ENCODE measurements around the gene SERINC4.
A peak's percentile ranks its signal among the peaks of the same experiment; 100 is the strongest.
"Not testable (repeated sequence)": the region's sequence is repeated elsewhere in the genome, so short reads cannot be mapped to it uniquely, and the experiment has no call there.

Gene SERINC4

DNA sequence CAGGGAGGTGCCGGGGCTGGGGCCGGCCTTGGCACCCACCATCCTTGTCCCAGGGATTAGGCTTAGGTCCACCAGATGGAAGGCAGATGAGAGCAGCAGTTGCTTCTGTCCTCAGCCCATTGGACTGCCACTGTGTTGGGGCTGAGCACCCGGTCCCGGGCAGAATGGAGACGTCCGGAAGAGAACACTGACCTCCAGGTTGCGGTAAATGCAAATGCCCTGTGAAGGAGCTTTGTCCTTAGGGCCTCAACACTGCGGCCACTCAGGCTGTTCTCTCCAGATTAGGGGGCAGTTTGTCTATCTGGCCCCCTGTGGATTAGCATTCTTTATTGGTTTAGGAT lies at the start of gene SERINC4:
TSS of gene SERINC4 (minus strand) at position 276 of the 341 bp plus-strand sequence. CDS start at position 42, 234 bp downstream.
- no peak for DNase-seq

GRCh38 chr15:43845421-43845820 lies 45.4 kb upstream of the SERINC4 start:
- no peak for DNase-seq

DNA sequence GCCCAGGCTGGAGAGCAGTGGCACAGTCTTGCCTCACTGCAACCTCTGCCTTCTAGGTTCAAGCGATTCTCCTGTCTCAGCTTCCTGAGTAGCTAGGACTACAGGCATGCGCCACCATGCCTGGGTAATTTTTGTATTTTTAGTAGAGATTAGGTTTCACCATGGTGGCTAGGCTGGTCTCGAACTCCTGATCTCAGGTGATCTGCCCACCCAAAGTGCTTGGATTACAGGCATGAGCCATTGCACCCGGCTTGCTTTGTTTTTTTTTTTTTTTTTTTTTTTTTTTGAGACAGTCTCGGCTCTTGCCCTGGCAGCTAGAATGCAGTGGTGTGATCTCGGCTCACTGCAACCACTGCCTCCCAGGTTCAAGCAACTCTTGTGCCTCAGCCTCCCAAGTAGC lies 32.5 kb upstream of the SERINC4 start:
- DNase-seq, result not testable (repeated sequence)

GRCh38 chr15:43831519-43832052 lies 31.6 kb upstream of the SERINC4 start:
- DNase-seq, result not testable (repeated sequence)

DNA sequence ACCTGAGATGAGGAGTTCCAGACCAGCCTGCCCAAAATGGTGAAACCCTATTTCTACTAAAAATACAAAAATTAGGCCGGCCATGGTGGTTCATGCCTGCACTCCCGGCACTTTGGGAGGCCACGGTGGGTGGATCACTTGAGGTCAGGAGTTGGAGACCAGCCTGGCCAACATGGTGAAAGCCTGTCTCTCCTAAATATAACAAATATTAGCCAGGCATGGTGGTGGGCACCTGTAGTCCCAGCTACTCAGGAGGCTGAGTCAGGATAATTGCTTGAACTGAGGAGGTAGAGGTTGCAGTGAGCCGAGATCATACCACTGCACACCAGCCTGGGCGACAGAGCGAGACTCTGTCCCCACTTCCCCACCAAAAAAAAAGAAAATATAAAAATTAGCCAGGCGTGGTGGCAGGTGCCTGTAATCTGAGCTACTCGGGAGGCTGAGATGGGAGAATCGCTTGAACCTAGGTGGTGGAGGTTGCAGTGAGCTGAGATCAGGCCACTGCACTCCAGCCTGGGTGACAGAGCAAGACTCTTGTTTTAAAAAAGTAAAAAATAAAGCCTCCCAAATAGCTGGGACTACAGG lies 30.8 kb upstream of the SERINC4 start:
- DNase-seq, result not testable (repeated sequence)

DNA sequence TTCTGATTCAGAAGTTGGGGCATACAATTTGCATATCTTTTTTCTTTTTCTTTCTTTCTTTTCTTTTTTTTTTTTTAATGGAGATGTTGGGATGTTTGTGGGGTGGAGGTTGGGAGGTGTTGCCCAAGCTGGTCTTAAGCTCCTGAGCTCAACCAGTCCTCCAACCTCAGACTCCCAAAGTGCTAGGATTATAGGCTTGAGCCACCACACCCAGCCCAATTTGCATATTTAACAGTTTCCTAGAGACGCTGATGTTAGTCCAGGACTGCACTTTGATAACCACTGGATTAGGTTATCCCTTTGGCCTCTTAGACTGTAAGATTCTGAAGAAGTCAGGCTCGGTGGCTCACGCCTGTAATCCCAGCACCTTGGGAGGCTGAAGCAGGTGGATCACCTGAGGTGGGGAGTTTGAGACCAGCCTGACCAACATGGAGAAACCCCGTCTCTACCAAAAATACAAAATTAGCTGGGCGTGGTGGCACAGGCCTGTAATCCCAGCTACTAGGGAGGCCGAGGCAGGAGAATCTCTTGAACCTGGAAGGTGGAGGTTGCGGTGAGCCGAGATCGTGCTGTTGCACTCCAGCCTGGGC lies 30.0 kb upstream of the SERINC4 start:
- DNase-seq, result not testable (repeated sequence)

DNA sequence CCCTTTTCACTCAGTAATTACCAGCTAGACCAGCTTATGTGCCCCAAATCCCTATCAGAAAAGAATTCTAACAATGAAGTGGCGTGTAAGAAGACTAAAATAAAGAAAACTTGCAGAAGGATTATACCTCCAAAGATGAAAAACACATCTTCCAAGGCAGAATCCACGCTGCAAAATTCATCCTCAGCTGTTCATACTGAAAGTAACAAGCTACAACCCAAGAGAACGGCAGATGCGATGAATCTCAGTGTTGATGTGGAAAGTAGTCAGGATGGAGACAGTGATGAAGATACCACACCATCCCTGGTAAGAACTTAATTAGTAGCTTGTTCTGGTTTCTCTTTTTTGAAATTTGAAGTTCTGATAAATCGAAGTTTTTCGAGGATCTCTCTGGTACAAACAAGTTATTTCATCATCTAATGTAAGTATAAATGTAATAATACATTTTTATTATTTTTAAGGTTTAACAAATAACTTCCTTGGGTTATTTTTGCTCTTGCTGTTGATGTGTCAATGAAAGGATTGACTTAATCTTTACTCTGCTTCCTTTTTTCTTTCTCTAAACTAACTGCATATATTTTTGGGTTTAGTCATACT lies 28.1 kb upstream of the SERINC4 start:
- no peak for DNase-seq

GRCh38 chr15:43826508-43827341 lies 26.7 kb upstream of the SERINC4 start, which contains the start of gene WDR76:
Gene WDR76 (plus strand): TSS chr15:43827002. CDS start chr15:43827033, 31 bp downstream.
- peak; percentile 69 for DNase-seq

GRCh38 chr15:43826029-43826507 lies 26.0 kb upstream of the SERINC4 start:
- DNase-seq, result no peak

DNA sequence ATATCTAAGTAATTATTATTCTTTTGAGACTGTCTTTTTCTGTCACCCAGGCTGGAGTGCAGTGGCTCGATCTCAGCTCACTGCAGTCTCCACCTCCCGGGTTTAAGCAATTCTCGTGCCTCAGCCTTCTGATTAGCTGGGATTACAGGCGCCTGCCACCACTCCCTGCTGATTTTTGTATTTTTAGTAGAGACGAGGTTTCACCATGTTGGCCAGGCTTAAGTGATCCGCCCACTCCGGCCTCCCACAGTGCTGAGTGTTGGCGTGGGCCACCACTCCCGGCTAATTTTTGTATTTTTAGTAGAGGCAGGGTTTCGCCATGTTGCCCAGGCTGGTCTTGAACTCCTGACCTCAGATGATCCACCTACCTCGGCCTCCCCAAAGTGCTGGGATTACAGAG lies 25.3 kb upstream of the SERINC4 start:
- not testable (repeated sequence) for DNase-seq

DNA sequence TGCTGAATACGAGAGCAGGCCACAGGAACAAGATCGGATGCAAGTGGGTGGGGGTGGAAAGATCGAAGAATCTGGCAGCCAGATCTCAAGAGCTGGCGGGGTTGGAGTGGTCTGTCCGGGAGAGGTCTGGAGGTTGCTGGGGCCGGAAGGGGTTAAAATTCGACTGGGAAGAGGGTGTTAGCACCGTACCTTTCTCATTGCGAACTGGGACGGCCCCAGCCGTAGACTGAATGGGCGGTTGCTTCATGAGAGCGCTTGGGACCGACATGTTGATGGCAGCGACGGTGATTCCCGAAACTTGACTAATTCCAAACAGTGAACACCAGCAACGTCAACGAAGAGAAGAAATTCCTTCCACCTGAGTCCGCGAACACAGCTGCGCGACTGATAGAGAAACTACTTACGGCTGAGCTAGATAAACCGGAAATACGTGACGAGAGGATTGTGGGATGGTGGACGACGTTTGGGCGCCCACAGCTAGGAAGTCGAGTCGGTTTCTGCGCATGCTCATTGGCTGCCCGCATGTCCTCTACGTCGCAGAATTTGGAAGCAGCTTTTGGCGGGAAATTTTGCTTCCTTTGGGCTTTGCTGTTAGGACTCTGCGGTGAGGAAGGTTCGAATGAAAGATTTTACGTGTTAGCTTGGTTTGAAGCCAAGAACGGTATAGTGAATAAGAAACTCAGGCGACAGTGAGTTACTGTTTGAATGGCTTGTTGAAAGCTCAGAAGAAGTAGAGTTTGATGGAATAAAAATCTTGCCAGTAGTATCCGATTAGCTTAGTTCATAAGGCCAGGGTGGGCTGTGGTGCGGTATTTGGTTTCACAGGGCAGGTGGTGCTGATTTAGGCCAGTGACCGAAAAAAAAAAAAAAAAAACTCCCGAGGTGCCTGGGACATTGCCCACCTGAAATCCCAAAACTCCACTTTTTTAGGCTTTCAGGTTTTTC lies 24.6 kb upstream of the SERINC4 start, which contains the start of gene MFAP1:
TSS of gene MFAP1 (minus strand) at position 389 of the 945 bp plus-strand sequence. CDS start at position 268, 121 bp downstream.
- DNase-seq, result peak; percentile 95

DNA sequence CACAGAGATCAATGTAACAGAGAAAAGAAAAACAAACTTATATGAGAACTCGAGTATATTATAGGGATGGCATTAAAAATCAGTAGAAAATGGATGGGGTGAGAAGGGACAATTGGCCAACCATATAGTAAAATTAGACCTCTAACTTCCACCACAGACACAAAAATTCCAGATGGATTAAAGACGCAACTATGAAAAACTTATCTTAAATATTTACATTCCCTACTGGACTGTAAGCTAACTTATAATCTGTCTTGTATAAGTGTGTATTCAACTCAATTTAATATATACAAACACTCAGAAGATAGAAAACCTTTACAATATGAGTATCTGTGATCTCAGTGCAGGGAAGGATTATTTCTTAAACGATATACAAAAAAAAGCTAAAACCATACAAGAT lies 21.5 kb upstream of the SERINC4 start:
- DNase-seq, result no peak

DNA sequence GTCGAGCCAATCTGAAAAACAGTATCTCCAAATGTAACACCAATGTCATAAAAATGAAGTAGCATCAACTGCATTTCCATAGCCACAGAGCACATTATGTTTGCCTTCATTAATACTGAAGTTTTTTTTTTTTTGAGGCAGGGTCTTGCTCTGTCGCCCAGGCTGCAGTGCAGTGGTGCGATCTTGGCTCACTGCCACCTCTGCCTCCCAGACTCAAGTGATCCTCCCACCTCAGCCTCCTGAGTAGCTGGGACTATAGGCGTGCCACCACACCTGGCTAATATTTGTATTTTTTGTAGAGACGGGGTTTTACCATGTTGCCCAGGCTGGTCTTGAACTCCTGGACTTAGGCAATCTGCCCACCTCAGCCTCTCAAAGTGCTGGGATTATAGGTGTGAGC lies 15.0 kb upstream of the SERINC4 start:
- not testable (repeated sequence) for DNase-seq

- DNase-seq, result peak; percentile 60
Measured at GRCh38 chr15:43808960-43809678, 9.1 kb upstream of the SERINC4 start.

- DNase-seq, result no peak
Measured at GRCh38 chr15:43808435-43808950, 8.5 kb upstream of the SERINC4 start.

DNA sequence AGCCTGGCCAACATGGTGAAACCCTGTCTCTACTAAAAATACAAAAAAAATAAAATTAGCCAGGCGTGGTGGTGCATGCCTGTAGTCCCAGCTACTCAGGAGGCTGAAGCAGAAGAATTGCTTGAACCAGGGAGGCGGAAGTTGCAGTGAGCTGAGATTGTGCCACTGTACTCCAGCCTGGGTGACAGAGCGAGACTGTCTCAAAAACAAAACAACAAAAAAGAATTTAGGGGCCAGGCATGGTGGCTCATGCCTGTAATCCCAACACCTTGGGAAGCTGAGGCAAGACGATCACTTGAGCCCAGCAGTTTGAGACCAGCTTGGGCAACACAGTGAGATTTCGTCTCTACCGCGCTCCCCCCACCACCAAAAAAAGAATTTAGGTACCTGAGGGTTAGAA lies 2.7 kb upstream of the SERINC4 start:
- DNase-seq, result not testable (repeated sequence)

DNA sequence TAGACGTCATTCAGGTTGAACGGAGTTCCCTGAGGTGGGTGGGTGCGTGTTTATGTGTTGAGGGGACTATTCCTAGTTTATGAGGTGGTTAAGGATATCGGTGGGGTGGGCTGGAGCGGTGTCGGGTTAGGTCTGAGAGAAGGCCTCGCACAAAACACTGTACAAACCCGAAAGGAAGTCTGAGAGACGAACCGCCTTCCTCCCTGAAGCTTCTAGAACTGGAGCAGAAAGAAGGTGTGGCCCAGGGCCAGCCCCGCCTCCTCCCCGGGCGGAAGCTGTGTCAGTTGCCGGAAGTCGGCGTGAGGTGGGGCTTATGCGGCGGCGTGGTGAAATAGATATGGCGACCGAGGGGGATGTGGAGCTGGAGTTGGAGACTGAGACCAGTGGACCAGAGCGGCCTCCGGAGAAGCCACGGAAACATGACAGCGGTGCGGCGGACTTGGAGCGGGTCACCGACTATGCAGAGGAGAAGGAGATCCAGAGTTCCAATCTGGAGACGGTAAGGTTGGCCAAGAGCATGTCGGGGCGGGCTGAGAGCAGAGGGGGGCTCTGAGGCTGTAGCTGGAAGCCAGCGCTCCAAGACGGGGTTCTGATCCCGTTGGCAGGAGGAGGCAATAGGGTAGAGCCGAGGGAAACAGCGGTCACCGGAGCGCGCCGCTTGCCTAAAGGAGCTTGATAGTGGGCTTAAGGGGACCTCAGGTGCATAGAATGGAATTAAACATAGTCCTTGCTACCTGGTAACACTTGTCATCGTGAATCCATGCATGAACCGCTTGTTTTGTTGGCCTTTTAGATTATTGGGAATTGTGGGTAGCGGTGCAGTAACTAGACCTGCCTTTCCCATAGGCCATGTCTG lies 494 bp upstream of the SERINC4 start, which contains the start of gene HYPK:
TSS of gene HYPK (plus strand) at position 314 of the 856 bp plus-strand sequence. CDS start at position 338, 24 bp downstream.
- peak; percentile 93 for DNase-seq

DNA sequence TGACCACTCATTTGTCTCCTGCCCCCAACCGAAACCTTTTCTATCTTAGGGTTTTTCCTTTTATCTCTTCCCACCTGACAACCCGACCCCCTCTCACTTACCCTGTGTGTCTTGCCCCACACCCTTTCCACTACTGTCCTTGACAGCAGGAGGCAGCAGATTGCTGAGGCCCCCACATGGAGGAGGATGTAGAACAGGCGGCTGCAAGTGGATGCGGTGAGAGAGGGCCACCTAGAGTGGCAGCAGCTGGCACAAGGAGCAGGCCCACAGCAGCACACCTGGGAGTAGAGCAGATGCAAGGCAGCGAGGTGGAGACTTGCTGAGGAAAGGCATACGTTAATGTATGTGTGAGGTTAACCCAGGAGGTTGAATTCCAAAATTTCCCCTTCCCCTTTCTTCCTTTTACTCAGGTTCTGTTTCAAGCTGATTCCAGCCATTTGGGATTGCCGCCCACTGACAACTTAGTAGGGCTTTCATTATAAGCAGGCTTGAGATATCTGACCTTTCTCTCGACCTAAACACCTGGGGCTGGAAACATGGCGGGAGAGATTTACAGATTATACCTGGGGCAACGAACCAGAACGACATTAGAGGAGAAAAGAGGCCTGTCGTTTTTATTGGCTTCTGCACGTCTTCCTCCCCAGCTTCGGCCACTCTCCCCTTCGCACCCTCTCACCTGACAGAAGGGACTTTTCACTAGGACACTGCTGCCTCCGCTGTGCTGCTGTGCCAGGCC lies 643 bp downstream of the SERINC4 start:
- no peak for DNase-seq

DNA sequence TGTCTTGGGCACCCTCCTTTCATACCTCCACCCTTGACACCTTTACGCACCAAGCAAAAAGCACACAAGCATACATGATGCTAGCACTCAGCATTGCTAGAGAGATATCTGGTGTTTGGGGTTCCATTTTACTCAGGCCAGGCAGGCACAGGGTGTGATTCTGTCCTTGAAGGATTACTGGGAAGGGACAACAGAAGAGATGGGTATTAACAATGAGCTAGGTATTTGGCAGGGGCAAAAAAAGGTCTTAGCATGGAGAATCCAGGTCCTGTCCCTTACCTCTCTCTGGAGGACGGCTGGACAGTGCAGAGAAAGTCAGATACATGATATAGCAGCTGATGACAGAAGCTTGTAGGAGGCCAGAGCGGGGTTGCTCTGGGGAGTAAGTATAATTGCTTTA lies 3.5 kb downstream of the SERINC4 start:
- no peak for DNase-seq
